Measurements from ENCODE around the gene KCTD10. TPM values are rescaled to one million over a fixed set of nuclear protein-coding genes. Genes with fewer than 3 reads are reported as not detected.
"Not testable (repeated sequence)": the region's sequence is repeated elsewhere in the genome, so short reads cannot be mapped to it uniquely, and the experiment has no call there.

The KCTD10 gene
- total RNA-seq, 2 donors from 2014 or later: 34.4 to 55.9 TPM

DNA sequence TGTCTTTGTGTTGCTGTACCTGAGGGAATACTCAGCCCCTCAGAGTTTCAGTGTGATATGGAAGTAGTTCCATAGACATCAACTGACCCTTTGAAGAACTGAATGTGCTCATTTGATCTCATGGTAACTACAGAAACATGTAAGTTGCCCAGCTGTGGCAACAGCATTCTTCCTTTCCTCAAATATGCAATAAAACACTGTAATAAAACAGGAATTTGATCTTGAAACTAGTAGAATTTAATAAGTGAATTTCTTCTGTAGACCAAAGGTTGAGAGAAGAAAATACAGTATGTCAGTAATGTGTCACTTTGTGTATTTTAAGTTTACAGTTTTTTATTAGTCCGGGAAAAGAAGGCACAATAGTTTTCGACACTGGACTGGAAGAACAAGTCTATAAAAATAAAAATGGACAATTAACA is 31.9 kb downstream of the KCTD10 start:
- Histone ChIP-seq H3K27me3 (no peaks in the 10 kb centered on the region), H3K9me3 (no peaks in the 10 kb centered on the region), H3K4me3 (no peak overlapping the region), H3K27ac (peak overlapping the region; percentile 66 to 84), H3K4me1 (peaks cover 0 to 27% of the 10 kb centered on the region in 2 donors), H3K36me3 (peaks cover 17% of the 10 kb centered on the region)
- no peak for DNase-seq (ENCODE audit: low spot score)
- TF ChIP-seq CTCF (IDR thresholded peaks at IDR 0.05): no peak

DNA sequence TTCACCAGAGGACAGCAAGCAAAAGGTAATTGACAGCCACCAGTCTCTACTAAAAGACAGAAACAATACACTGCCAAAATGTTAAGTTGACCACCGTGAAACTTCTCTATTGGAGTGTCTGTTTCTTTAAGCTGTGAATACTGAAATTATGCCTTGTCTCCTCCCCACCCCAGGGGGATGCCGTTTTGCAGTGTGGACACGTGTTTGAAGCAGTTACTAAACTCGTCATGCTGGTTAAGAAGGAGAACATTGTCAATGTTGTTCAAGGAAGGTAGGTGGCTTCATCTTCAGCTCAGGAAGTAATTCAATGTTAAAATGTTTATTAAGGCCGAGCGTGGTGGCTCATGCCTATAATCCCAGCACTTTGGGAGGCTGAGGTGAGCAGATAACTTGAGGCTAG is 32.8 kb downstream of the KCTD10 start:
- peak overlapping the region; percentile 66 to 84 for H3K27ac ChIP-seq
- no peak for DNase-seq (ENCODE audit: low spot score)
- no peaks in the 10 kb centered on the region for H3K27me3 ChIP-seq
- H3K4me1 ChIP-seq: peaks cover 0 to 27% of the 10 kb centered on the region in 2 donors
- no peak for TF ChIP-seq CTCF (IDR thresholded peaks at IDR 0.05)
- H3K36me3 ChIP-seq: peaks cover 15% of the 10 kb centered on the region
- H3K9me3 ChIP-seq: no peaks in the 10 kb centered on the region
- H3K4me3 ChIP-seq: no peak overlapping the region

DNA sequence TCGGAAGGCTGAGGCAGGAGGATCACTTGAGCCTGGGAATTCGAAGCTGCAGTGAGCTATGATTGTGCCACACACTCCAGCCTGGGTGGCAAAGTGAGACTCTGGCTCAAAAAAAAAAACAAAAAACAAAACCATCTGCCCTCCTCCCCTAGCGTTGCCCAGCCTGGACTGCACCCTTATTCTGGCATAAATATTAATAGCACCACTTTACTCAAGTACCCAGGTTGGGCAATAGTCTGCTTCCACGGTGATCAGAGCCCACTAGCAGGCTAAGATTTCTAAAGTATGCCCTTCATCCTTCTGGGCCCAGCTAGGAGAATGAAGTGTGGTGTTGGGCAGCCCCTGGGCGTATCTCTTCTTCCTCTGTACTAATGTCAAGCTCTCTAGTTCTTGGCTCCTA is 33.3 kb downstream of the KCTD10 start:
- peak overlapping the region; percentile 66 to 84 for H3K27ac ChIP-seq
- peaks cover 0 to 27% of the 10 kb centered on the region in 2 donors for H3K4me1 ChIP-seq
- H3K4me3 ChIP-seq: no peak overlapping the region
- H3K9me3 ChIP-seq: no peaks in the 10 kb centered on the region
- H3K36me3 ChIP-seq: peaks cover 15% of the 10 kb centered on the region
- no peaks in the 10 kb centered on the region for H3K27me3 ChIP-seq
- peak in 1 of 2 donors; percentile 21 for TF ChIP-seq CTCF (IDR thresholded peaks at IDR 0.05)
- DNase-seq (ENCODE audit: low spot score): no peak

DNA sequence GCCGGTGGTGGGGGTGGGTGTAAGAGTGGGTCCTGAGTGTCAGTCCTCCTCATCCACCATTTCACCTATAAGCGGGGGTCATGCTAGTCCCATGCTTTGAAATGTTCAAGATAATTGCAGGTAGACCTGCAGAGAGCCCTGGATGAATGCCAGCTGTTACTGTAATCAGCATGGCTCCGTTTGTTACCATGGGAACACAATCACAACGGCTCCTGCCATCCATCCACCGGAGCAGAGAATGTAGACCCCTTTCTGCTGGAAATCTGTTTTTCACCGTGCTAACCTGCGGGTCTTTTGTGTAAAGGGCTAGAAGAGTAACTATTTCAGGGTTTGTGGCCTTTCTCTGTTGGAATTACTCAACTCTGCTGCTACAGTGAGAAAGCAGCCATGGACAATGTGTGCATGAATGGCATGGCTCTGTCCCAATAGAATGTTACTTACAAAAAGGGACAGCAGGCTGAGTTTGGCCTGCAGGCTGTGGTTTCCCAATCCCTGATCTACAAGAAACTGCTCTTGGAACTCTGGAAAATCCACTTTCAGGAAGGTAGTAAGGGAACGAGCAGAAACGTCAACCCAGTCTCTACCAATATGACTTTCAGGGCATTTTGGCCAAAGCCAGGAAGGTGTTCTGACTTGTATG is 36.1 kb downstream of the KCTD10 start:
- no peak overlapping the region for H3K4me3 ChIP-seq
- no peaks in the 10 kb centered on the region for H3K9me3 ChIP-seq
- H3K36me3 ChIP-seq: peaks cover 4% of the 10 kb centered on the region
- peaks cover 0 to 17% of the 10 kb centered on the region in 2 donors for H3K4me1 ChIP-seq
- H3K27me3 ChIP-seq: no peaks in the 10 kb centered on the region
- H3K27ac ChIP-seq: no peak overlapping the region
- no peak for TF ChIP-seq CTCF (IDR thresholded peaks at IDR 0.05)
- no peak for DNase-seq (ENCODE audit: low spot score)

DNA sequence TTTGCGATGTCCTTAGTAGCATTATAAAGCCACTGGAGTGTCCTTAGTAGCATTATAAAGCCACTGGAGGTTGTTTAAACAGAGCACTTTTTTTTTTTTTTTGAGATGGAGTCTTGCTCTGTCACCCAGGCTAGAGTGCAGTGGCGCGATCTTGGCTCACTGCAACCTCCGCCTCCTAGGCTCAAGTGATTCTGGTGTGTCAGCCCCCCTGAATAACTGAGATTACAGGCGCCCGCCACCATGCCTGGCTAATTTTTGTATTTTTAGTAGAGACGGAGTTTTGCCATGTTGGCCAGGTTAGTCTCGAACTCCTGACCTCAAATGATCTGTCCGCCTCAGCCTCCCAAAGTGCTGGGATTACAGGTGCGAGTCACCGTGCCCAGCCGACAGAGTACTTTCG is 37.1 kb downstream of the KCTD10 start:
- not testable (repeated sequence) for H3K9me3 ChIP-seq; DNase-seq (ENCODE audit: low spot score); H3K4me3 ChIP-seq; H3K27ac ChIP-seq; H3K36me3 ChIP-seq; H3K27me3 ChIP-seq
- peaks cover 0 to 15% of the 10 kb centered on the region in 2 donors for H3K4me1 ChIP-seq

DNA sequence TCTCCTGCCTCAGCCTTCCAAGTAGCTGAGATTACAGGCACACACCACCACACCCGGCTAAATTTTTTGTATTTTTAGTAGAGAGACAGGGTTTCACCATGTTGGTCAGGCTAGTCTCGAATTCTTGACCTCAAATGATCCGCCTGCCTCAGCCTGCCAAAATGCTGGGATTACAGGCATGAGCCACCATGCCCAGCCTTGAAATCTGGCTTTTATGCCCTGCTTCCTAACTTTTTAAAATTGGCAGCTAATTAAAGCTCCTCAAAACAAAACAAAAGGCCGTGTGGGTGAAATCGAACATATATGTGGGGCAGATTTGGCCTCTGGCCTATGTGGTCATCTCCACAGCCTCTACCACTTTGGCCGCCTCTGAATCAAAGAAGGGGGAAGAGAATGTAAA is 37.9 kb downstream of the KCTD10 start:
- Histone ChIP-seq H3K4me1 (peaks cover 0 to 8% of the 10 kb centered on the region in 2 donors), H3K9me3 (no peaks in the 10 kb centered on the region), H3K36me3 (no peaks in the 10 kb centered on the region), H3K27ac (no peak overlapping the region), H3K27me3 (no peaks in the 10 kb centered on the region), H3K4me3 (no peak overlapping the region)
- DNase-seq (ENCODE audit: low spot score): no peak
- no peak for TF ChIP-seq CTCF (IDR thresholded peaks at IDR 0.05)

All from right atrium auricular region (tissue), 2 donors.